Fibroblast of skin of left biceps (primary cell): ENCODE measurements around the gene DENND2D.

Experiments
- DNase-seq, 2 experiments: peaks; one replicate each; pipeline ENCODE4 v3.0.0-alpha.2; 2013; ENCODE audit warnings: low read depth in 2 of 2

Gene DENND2D, protein sequence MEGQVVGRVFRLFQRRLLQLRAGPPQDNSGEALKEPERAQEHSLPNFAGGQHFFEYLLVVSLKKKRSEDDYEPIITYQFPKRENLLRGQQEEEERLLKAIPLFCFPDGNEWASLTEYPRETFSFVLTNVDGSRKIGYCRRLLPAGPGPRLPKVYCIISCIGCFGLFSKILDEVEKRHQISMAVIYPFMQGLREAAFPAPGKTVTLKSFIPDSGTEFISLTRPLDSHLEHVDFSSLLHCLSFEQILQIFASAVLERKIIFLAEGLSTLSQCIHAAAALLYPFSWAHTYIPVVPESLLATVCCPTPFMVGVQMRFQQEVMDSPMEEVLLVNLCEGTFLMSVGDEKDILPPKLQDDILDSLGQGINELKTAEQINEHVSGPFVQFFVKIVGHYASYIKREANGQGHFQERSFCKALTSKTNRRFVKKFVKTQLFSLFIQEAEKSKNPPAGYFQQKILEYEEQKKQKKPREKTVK

DNA sequence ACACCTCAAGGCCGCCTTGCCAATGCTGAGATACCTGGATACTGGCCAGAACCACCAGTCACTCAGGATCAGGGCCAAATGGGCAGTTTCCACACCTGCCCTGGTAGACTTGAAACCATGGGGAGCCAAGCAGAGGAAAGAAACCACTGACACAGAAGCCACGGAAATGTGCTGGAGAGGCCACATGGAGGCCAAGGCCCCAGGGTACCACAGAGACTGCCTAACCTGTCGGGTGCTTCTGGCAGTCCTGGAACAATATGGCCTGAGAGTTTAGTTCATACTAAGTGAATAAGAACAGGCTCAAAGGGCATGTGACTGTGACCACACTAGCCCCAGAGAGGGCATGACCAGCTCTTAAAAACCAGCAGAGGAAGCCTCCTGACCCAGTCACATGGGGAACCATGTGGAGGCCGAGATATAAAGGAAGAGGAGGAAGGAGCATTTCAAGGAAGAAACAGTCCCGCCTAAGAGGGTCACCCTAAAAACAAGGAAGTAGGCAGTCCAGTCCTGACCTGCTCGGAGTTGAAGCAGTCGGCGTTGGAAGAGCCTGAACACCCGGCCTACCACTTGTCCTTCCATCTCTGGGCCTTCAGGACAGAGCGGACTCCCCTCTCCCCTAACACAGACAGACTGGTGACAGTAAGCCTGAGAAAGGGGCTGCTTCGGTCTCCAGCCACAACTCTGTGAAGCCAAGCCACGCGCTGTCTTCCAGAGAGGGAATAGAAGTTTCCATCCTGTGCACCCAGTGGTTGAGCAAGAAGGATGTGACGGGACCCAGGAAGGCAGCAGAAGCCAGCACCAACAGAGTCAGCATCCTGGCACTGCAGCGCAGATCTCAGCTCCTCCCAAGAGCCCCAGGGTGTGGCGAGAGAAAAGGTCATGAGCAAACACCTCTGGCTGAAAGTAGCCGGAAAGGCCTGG, at the start of gene DENND2D:
DENND2D (minus strand) TSS at position 766 of the 921 bp plus-strand sequence; CDS start at position 579, 187 bp downstream.
- DNase-seq: no peak

DNA sequence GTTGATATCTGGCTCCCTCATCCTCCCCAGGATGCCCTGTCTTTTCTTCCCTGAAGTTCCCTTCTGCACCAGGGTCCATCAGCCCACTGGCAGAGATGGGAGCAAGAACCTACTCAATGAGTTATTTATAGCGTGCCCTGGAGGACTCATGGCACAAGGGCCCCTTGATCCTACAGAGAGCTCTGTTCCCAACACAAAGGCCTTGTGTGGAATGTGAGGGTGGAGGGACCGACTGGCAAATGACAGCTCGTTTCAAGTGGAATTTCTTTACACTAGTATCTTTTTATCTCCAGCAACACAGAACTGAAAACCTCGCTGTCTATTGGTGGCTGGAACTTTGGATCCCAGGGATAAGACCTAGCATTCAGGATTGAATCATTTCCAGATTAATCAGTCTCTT, 49.5 kb upstream of the DENND2D start:
- no peak for DNase-seq

DNA sequence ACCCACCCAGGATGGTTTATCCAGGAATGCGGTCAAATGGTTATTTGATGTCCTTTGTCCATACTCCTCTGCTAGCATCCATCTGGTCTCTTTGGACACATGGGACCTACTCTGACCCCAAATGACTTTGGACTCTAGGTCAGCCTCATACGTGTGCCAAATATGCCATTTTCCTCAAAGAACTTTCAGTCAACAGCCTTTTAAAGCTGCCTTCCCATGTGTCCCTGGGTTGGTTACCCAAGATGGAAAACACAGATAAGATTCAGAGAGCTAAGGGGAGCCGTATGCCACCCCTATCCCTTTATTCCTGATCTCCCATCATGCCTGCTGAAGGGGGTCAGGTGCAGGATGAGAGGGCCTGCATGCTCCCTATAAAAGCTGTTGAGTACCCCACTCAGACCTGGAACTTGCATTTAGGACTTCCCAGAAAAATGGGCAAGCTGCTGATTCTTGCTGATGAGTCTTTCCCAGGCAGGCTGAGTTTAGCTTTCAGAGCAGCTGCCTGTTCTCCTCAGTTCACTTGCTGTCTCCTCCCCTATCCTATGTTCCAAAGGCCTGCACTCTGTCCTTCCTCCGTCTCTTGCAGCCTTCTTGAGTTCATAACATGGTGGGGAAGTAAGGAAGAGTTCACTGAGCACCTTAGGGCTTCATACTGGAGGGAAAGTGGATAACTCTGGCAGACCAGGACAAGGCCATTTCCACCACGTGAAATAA, 46.8 kb upstream of the DENND2D start:
- DNase-seq: no peak

DNA sequence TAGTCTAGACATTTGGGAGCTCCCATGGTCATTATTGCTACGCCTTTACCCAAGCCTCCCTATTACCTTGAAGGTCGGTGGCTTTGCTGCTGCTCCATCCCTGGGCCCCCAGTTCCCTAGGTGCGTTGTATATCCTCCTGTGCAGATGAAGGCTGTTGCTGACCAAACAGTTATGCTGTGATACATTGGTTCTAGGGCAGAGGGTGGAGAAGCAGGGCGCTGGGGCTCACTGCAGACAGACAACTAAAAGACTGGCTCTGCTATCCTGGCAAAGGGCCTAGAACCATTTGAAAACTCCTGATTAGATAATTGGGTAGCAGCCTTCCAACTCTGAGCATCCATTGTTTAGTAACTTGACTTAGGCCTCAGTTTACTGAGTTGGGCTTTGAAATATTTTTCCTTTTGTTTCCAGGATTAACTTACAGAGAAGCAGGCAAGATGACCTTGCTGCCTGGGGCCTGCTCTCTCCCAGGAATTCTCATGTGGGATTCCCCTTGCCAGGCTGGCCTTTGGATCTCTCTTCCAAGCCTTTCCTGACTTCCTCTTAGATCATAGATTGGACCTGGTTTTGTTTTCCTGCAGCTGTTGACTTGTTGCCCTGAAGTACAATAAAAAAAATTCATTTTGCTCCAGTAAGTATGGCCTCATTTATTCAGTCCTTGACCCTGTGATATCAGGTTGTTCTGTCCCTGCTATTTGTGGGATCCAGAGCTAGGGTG, 42.5 kb upstream of the DENND2D start:
- no peak for DNase-seq

DNA sequence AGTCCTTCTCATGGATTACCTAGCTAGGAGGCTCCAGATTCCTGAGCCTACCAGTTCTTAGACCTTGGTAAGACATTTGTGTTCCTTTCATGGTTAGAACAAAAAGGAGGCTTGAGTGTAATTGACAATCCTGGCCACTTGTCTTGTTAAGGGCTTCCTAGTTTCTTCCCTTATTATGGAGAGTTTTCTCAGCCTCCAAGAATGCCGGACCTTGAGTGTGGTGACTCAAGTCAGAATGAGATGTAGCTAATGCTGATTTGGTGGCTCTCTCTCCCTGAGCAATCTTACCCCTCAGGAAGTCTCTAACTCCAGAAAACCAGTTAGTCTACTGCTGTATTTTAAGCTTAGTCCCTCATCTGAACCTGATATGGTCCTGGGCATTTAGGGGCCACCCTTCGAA, 41.4 kb upstream of the DENND2D start:
- DNase-seq: no peak

DNA sequence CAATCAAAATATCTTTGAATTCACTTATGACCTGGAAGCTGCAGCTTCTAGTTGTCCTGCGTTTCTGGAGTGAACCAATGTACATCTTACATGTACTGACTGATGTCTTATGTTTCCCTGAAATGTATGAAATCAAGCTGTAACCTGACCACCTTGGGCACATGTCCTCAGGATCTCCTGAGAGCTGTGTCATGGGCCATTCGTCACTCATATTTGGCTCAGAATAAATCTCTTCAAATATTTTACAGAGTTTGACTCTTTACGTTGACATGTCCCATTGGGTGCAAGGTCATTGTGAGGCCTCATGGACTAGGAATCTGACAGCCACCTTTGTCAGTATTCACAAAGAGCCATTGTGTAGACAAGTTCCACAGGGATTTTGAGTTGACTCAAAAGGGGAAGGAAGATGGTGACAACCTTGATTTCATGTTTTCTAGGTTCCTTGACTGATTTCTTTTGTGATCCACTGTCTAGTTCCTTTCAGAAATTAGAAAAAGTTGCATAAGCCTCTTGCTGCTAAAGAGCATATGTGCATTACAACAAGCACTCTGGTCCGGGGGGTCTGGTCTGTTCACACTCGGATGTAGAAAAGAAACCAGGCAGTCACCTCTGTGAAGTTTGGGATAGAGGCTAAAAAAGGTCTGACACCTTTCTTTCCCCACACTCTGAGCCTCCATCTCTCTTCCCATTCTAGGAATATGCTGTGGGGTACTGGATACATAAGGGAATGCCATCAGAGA, 37.8 kb upstream of the DENND2D start:
- no peak for DNase-seq

DNA sequence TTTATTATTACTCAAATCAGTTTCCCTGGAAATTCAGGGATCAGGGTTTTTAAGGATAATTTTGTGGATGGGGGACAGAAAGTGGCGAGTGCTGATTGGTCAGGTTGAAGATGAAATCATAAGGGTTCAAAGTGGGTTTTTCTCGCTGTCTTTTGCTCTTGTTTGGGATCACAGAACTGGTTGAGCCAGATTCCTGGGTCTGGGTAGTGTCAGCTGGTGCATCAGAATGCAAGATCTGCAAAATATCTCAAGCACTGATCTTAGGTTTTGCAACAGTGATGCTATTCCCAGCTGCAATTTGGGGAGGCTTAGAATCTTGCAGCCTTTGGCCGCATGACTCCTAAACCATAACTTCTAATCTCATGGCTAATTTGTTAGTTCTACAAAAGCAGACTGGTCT, 36.4 kb upstream of the DENND2D start:
- no peak for DNase-seq

DNA sequence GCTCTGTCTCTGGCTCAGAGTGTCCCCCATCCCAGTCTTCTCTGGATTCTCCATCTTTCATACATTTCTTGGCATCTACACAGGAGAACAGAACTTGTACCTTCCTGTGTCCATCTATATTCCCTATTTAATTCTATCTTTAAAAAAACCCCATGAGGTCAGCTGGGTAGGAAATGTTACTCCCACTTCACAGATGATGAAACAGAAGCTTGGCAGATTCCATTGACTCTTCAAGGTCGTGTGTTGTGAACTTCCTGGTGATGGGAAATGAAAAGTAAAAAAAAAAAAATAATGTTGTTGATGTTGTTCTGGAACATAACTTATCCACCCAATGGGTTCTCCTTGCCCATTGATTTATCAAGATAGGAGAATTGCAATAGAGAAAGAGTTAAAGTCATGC, 35.9 kb upstream of the DENND2D start:
- DNase-seq: no peak

DNA sequence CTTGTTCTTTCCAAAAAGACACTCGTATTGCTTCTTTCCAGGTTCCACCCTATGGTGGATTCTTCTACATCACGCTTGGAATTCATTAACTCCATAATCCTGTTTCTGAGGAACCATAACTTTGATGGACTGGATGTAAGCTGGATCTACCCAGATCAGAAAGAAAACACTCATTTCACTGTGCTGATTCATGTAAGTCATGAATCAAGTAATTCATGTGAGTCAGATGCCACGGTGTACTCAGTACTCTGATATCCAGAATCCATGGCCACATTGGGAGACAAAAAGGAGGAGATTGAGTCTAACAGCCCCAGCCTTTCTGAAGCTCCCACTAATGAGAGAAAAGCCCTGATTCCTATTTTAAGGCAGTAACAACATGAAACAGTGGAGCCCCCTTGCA, 34.4 kb upstream of the DENND2D start:
- no peak for DNase-seq

DNA sequence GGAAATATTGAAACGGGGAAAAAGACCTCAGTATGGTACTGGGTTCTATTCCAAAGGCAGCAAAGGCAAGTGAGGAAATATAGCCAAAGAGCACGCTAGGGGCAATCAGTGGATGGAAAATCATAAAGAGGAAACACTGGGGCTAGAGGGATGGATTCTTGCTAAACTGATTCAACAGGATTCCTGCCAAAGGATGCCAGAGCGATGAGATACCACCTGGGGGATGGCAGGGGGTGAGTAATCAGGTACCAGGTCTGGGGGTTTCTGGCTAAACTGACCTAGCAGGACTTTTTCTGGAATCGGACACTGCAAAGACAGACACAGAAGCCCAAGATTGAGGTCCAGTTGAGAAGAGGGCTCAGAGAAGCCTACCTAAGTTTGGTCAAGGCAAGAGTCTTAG, 33.8 kb upstream of the DENND2D start:
- no peak for DNase-seq

DNA sequence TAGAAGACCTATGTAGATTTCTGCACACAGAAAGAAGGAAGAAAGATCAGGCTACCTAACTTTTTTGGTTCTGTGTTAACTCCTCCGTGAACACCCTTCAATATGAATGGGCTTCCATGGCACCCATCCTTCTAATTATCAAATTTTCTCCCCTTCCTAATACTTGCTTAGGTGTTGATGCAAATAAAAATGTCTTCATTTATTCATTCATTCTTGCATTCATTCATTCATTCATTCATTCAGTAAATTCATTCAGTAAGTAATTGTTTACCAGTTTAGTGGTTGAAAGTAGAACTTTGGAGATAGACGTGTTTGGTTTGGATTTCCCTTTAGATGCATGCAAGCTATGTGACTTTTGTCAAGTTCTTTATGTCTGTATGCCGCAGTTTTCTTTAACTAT, 31.7 kb upstream of the DENND2D start:
- DNase-seq: no peak

DNA sequence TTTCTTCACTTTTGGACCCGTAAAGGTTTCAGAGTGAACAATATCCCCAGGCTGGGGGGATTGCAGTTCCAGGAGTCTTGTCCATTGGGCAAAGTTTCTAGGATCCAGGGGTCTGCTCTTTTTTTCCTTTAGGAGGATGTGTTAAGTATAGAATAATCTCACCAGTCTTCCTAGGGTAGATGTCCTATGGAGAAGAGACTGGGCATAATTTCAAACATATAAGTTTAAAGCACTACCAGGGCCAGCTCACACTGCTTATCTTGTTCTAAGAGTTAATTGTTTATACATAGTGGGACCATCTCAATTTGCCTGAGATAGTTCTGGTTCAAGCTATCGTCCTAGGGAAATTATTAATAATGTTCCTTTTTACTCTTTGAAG, 28.3 kb upstream of the DENND2D start:
- no peak for DNase-seq

DNA sequence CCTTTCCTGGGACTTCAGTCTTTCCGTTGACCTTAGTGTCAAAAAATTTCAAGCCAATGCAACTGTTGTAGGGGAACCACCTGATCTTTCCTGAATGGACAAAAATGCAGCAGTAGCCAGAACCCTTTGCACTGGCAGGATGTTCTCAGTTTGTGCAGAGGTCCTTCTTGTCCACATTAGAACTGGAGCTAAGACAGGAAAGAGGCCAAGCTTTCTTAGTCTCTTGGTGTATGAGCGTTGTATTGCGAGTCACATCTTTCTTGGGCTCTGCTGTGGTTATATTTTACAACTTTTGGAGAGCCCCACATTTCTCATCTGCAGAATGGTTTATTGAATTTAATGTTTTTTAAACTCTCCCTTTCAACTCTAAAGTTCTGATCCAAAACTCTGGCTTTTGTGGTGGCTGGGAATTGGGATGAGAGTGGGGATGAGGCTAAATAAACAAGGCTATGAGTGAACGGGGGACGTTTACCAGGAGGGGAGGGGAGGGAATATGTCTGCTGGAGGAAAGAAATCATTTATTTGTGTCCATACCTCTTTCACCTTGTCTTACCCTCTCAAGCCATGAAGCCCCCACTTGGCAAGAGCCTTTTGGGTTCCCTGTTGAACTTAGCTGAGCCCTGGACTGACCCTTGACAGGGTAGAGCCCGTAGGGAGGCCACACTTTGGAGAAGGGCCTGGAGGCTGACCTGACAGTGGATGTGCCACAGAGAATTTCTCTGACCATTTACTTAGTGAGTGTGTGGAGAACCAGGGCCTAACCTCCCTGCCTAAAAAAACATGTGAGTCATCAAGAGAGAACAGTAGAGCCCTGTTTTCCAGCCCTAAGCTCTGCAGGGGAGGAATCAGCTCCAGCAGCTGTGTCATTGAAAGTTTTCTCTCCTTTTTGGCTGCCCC, 27.7 kb upstream of the DENND2D start:
- DNase-seq: peak; percentile 10 to 14

DNA sequence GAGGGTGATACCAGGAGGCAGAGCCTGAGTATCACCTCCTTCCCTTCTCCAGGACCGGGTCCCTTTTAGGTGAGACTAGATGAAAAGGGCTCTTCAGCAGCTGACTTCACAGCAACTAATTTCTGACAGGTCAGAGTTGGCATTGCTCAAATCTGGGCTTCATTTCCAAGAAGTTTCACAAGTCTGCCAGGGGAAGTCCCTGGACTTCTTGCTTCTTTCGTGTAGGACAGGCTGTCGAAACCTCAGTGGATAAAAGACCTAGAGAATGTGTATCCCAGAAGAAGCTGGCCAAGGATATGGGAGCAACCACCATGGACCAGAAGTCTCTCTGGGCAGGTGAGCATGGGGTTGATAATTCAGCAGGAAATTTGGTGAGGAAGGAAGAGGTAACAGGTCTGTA, 27.0 kb upstream of the DENND2D start, which contains the start of gene CHI3L2:
CHI3L2 (plus strand) TSS at position 280 of the 400 bp plus-strand sequence; CDS start at position 297, 17 bp downstream.
- DNase-seq: no peak

DNA sequence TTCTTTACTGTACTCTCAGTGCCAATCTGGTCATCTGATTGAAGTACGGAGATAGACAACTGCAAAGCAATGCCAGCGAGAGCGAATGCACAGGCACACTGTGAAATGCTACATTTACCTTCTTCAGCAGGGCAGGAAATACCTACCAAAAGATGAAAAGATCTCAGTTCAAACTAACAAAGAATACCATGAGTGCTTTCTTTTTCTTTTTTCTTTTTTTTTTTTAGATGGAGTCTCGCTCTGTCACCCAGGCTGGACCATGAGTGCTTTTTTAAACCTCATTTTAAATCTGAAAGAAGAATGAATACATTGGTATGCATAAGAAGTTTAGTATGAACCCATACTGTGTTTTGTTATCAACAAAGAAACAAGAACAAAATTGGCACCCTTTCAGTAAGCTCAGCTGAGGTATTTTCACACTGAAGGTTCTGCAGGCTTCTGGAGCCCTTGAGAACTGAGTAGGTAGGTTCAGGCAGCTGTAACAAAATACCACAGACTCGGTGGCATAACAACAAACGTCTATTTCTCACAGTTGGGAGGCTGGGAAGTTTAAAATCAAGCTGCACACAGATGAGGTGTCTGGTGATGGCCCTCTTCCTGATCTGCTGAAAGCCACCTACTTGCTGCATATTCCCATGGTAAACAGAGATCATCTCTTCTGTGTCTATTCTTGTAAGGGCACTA, 25.4 kb upstream of the DENND2D start:
- no peak for DNase-seq

DNA sequence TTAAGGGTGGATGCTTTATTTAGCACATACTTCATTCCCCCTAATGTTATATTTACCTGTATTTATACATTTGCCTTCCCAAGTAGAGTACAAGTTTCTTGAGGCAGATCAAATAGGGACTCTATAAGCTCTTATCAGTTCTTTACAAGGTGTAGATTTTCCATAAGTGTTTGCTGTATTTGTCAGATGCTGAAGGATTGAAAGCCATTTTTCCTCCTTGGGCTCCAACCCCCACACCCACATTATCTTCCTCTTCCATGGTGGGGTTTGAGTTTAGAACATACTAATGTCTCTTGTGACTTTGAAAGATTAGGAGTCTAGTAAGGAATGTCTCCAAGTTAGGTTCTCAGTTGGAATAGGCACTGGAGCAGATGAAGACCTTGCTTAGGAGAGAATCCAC, 24.6 kb upstream of the DENND2D start:
- no peak for DNase-seq

DNA sequence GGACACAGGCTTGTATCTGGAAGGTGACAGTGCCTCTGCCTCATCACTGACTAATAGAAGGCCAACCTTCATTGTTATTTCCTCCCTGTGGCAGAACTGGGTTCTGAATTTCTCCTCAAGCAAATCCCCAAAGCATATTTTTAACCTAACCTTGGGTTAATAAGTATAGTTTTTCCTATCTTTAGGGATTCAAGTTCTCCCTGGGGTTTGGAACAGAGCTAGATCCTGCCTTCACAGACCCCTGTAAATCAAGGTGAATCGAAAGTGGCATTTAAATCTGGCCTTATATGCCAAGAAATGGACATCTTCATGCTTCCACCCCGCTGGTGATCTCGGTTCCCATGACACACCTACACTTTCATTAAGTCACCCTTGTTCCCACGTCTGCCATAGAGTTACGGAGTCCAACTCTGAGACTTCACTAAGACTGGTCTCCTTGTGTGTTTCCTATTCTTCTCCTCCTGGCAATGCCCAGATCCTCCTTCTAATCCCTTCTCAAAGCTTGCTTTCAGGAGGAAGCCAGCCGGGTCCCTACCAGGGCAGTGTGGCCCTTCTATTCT, 22.8 kb upstream of the DENND2D start:
- DNase-seq: no peak

DNA sequence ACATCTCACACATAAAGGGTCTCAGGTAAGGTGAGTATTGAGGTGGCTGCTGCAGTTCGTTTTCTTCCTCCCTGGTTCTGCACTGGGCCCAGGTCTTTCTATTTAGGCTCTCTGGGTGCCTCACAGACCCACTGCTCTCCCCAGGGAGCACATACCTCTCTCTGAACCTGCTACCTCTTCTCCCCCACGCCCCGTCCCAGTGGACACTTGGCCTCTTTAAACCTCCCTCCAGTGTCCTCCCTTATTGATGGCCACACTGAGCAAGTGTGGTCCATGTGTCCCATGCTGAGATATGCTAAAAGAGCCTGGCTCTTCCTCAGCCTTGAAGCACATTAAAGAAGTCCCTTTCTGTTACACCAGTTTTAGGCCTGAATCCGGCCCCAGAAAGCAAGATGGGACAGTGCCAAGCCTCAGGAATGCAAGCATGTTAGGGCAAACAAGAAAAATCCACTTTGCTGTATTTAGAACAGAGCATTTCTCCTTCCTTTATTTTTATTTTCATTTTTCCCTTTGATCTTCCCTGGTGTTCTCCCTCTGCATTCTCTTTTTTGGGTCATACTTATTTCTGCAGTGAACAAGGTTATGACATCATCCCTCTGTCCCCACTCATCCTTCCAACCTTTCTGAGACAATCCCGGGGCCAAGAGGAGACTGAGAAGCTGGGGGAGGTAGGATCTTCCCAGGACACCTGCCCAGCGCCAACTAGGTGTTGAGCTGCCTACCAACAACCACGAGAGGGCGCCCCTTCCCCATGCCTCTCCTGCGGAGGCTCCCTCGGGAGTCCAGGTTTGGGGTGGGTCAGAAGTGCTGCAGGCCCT, 22.1 kb upstream of the DENND2D start:
- no peak for DNase-seq
